Immature natural killer cell (primary cell): Measurements from ENCODE around the gene CD74. TPM values are rescaled to one million over a fixed set of nuclear protein-coding genes. Genes with fewer than 3 reads are reported as not detected.

ENCODE experiments used
- DNase-seq, 3 donors: peaks; one replicate each; pipeline ENCODE4 v3.0.0; 2022; ENCODE audit warnings: mixed read lengths in 1 of 3
- H3K27ac Mint-ChIP-seq, 6 donors: one replicate each; pipeline ENCODE4 v1.8.0; 2020; ENCODE audit warnings: mixed read lengths in 6 of 6, mild to moderate bottlenecking in 5 of 6, inconsistent platforms in 4 of 6, moderate library complexity in 3 of 6
- H3K27me3 Mint-ChIP-seq, 3 donors: one replicate each; pipeline ENCODE4 v1.8.0; 2020 to 2021; ENCODE audit warnings: low read depth in 3 of 3, mild to moderate bottlenecking in 3 of 3, mixed read lengths in 3 of 3, moderate library complexity in 3 of 3, inconsistent platforms in 1 of 3
- H3K36me3 Mint-ChIP-seq, 3 donors: one replicate each; pipeline ENCODE4 v1.8.0; 2020; ENCODE audit warnings: mixed read lengths in 3 of 3, inconsistent platforms in 2 of 3, mild to moderate bottlenecking in 2 of 3
- H3K4me1 Mint-ChIP-seq, 2 donors: one replicate each; pipeline ENCODE4 v1.8.0; 2020; ENCODE audit warnings: inconsistent platforms in 2 of 2, mild to moderate bottlenecking in 2 of 2, mixed read lengths in 2 of 2, moderate library complexity in 1 of 2
- H3K4me3 Mint-ChIP-seq, 5 donors: one replicate each; pipeline ENCODE4 v1.8.0; 2020; ENCODE audit warnings: mild to moderate bottlenecking in 5 of 5, mixed read lengths in 5 of 5, inconsistent platforms in 3 of 5, moderate library complexity in 3 of 5
- H3K9me3 Mint-ChIP-seq, 6 donors: one replicate each; pipeline ENCODE4 v1.8.0; 2020; ENCODE audit warnings: mild to moderate bottlenecking in 6 of 6, mixed read lengths in 6 of 6, inconsistent platforms in 4 of 6, moderate library complexity in 3 of 6
- polyA plus RNA-seq, 3 donors: library from polyadenylated mRNA; unstranded; fragments of 300-500 nt; fragmentation: Illumina TruSeq; gene quantifications; one replicate each; pipeline ENCODE4 v1.2.3, GENCODE V29; 2021

CD74 gene
- polyA plus RNA-seq, 3 donors from 2014 or later, result 982 to 1,268 (median 1,061) TPM

- Mint-ChIP-seq H3K27me3 (peaks cover 0 to 10% (median 7%) of the 10 kb centered on the region in 3 donors), H3K9me3 (no peaks in the 10 kb centered on the region), H3K36me3 (peaks cover 18 to 39% (median 19%) of the 10 kb centered on the region in 3 donors), H3K4me3 (peak overlapping the region; percentile 91 to 100 (median 99)), H3K27ac (peak overlapping the region; percentile 99 to 100 (median 100)), H3K4me1 (peaks cover 39 to 46% of the 10 kb centered on the region in 2 donors)
- peak in 1 of 3 donors; percentile 7 for DNase-seq
Observed at GRCh38 chr5:150448952-150449516, 36.3 kb upstream of the CD74 start.

- peaks cover 0 to 10% (median 7%) of the 10 kb centered on the region in 3 donors for H3K27me3 Mint-ChIP-seq
- H3K9me3 Mint-ChIP-seq, result no peaks in the 10 kb centered on the region
- peak overlapping the region; percentile 91 to 100 (median 99) for H3K4me3 Mint-ChIP-seq
- peak overlapping the region; percentile 99 to 100 (median 100) for H3K27ac Mint-ChIP-seq
- H3K4me1 Mint-ChIP-seq, result peaks cover 41 to 46% of the 10 kb centered on the region in 2 donors
- DNase-seq, result no peak
- peaks cover 24 to 46% (median 24%) of the 10 kb centered on the region in 3 donors for H3K36me3 Mint-ChIP-seq
Observed at GRCh38 chr5:150448334-150448733, 35.6 kb upstream of the CD74 start.

GRCh38 chr5:150447188-150447587 is 34.5 kb upstream of the CD74 start:
- Mint-ChIP-seq H3K27ac (peak overlapping the region in 5 of 6 donors; percentile 45 to 100 (median 99)), H3K9me3 (no peaks in the 10 kb centered on the region), H3K36me3 (peaks cover 26 to 50% (median 26%) of the 10 kb centered on the region in 3 donors), H3K27me3 (peaks cover 0 to 10% (median 7%) of the 10 kb centered on the region in 3 donors), H3K4me3 (peak overlapping the region in 3 of 5 donors; percentile 45 to 99 (median 91)), H3K4me1 (peaks cover 41 to 46% of the 10 kb centered on the region in 2 donors)
- no peak for DNase-seq

- peaks cover 0 to 10% (median 7%) of the 10 kb centered on the region in 3 donors for H3K27me3 Mint-ChIP-seq
- no peak for DNase-seq
- no peaks in the 10 kb centered on the region for H3K9me3 Mint-ChIP-seq
- H3K4me3 Mint-ChIP-seq, result no peak overlapping the region
- H3K27ac Mint-ChIP-seq, result peak overlapping the region in 4 of 6 donors; percentile 42 to 81 (median 64)
- H3K4me1 Mint-ChIP-seq, result peaks cover 41 to 46% of the 10 kb centered on the region in 2 donors
- H3K36me3 Mint-ChIP-seq, result peaks cover 26 to 50% (median 26%) of the 10 kb centered on the region in 3 donors
Observed at GRCh38 chr5:150446583-150446982, 33.9 kb upstream of the CD74 start.

GRCh38 chr5:150446088-150446487 is 33.4 kb upstream of the CD74 start:
- peaks cover under 1 to 10% (median 7%) of the 10 kb centered on the region in 3 donors for H3K27me3 Mint-ChIP-seq
- peak overlapping the region in 5 of 6 donors; percentile 32 to 81 (median 54) for H3K27ac Mint-ChIP-seq
- peaks cover 26 to 50% (median 27%) of the 10 kb centered on the region in 3 donors for H3K36me3 Mint-ChIP-seq
- H3K4me3 Mint-ChIP-seq, result no peak overlapping the region
- DNase-seq, result no peak
- H3K9me3 Mint-ChIP-seq, result no peaks in the 10 kb centered on the region
- H3K4me1 Mint-ChIP-seq, result peaks cover 41 to 46% of the 10 kb centered on the region in 2 donors

- DNase-seq, result no peak
- Mint-ChIP-seq H3K4me3 (no peak overlapping the region), H3K27me3 (peaks cover 2 to 7% (median 5%) of the 10 kb centered on the region in 3 donors), H3K36me3 (peaks cover 26 to 50% (median 29%) of the 10 kb centered on the region in 3 donors), H3K4me1 (peaks cover 39 to 41% of the 10 kb centered on the region in 2 donors), H3K27ac (peak overlapping the region in 1 of 6 donors; percentile 79), H3K9me3 (no peaks in the 10 kb centered on the region)
Observed at GRCh38 chr5:150444770-150445169, 32.1 kb upstream of the CD74 start.

- Mint-ChIP-seq H3K4me3 (no peak overlapping the region), H3K36me3 (peaks cover 26 to 50% (median 29%) of the 10 kb centered on the region in 3 donors), H3K4me1 (peaks cover 29 to 32% of the 10 kb centered on the region in 2 donors), H3K27me3 (peaks cover 2 to 4% (median 3%) of the 10 kb centered on the region in 3 donors), H3K27ac (peak overlapping the region in 2 of 6 donors; percentile 25 to 55), H3K9me3 (no peaks in the 10 kb centered on the region)
- DNase-seq, result no peak
Observed at GRCh38 chr5:150443242-150444075, 30.7 kb upstream of the CD74 start.

DNA sequence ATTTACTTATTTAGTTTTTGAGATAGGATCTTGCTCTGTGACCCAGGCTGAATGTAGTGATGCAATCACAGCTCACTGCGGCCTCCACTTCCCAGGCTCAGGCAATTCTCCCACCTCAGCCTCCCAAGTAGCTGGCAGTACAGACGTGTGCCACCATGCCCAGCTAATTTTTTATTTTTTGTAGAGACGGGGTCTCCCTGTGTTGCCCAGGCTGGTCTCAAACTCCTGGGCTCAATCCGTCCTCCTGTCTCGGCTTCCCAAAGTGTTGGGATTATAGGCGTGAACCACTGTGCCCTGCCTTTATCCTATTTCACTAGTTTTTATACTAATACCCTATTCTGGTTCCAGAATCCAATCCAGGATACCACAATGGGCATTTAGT is 30.0 kb upstream of the CD74 start:
- Mint-ChIP-seq H3K4me3 (no peak overlapping the region), H3K9me3 (no peaks in the 10 kb centered on the region), H3K4me1 (peaks cover 22 to 24% of the 10 kb centered on the region in 2 donors), H3K36me3 (peaks cover 24 to 45% (median 27%) of the 10 kb centered on the region in 3 donors), H3K27ac (peak overlapping the region in 2 of 6 donors; percentile 34 to 55), H3K27me3 (peaks cover 2 to 3% (median 2%) of the 10 kb centered on the region in 3 donors)
- no peak for DNase-seq

DNA sequence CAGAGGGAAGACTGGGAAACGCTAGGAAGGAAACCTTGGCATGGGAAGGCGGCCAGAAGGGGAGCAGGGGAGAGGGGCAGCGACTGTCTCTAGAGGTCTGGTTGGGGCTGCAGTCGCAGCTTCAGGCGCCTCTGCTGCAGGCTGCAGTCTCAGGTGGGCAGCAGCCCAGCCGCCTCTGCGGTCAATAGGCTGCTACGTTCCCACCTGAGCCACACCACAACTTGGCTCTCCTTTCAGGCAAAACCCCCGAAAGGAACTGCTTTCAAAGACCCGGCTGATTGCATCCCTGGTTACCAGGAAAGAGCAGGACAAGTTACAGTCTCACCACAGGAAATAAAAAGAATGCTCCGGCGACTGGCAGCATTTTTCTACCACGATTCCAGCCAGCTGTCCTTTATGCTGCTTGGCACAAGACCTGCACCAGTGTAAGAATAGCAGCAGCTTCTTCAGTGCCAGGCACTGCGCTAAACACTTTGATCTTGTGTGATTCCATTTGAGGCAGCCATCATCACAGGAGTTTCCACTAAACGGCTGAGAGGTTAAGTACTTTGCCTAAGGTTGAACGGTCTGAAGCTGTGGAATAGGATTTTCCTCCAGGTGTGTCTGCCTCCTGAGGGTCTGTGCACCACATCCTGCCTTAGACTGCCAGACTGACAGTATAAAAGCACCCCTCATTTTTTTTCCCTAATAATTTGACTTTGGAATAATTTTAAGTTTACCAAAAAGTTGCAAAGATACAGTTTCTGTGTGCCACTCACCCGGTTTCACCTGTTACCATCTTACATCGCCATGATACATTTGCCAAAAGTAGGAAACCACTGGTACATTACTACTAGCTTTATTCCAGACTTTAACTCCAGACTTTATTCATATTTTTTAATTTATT is 29.3 kb upstream of the CD74 start:
- H3K27ac Mint-ChIP-seq, result peak overlapping the region in 2 of 6 donors; percentile 17 to 55
- H3K4me3 Mint-ChIP-seq, result no peak overlapping the region
- H3K36me3 Mint-ChIP-seq, result peaks cover 23 to 38% (median 26%) of the 10 kb centered on the region in 3 donors
- DNase-seq, result no peak
- H3K4me1 Mint-ChIP-seq, result peaks cover 15 to 18% of the 10 kb centered on the region in 2 donors
- no peaks in the 10 kb centered on the region for H3K9me3 Mint-ChIP-seq
- peaks cover 2 to 3% (median 2%) of the 10 kb centered on the region in 3 donors for H3K27me3 Mint-ChIP-seq

DNA sequence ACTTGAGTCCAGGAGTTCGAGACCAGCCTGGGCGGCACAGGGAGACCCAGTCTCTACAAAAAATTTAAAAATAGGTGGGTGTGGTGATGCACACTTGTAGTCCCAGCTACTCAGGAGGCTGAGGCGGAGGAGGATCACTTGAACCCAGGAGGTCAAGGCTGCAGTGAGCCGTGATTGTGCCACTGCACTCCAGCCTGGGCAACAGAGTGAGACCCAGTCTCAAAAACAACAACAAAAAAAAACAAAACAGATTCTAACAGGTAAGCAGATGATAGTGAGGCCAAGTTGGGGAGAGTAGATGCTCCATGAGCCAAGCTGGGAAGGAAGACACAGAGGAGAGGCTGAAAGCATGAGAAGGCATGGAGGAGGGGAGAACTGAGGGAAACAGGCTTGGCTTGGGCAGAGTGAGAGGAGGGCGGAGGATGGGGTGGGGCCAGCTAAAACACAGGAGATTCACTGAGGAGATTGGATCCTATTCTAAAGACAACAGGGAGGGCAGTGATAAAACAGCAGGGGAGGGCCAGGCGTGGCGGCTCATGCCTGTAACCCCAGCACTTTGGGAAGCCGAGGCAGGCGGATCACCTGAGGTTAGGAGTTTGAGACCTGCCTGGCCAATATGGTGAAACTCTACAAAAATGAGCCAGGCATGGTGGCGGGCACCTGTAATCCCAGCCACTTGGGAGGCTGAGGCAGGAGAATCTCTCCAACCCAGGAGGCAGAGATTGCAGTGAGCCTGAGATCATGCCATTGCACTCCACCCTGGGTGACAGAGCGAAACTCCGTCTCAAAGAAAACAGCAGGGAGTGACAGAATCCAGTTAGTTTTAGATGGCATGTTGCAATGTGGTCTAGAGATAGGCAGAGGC is 28.5 kb upstream of the CD74 start:
- Mint-ChIP-seq H3K27ac (peak overlapping the region in 2 of 6 donors; percentile 17 to 55), H3K4me3 (no peak overlapping the region), H3K27me3 (peaks cover 0 to 2% (median 1%) of the 10 kb centered on the region in 3 donors), H3K36me3 (peaks cover 16 to 29% (median 17%) of the 10 kb centered on the region in 3 donors), H3K9me3 (no peaks in the 10 kb centered on the region), H3K4me1 (peaks cover 8 to 12% of the 10 kb centered on the region in 2 donors)
- DNase-seq, result no peak

- H3K9me3 Mint-ChIP-seq, result no peaks in the 10 kb centered on the region
- H3K4me3 Mint-ChIP-seq, result no peak overlapping the region
- peaks cover 0 to 2% (median 1%) of the 10 kb centered on the region in 3 donors for H3K27me3 Mint-ChIP-seq
- H3K27ac Mint-ChIP-seq, result no peak overlapping the region
- no peak for DNase-seq
- H3K36me3 Mint-ChIP-seq, result peaks cover 8 to 11% (median 11%) of the 10 kb centered on the region in 3 donors
- peaks cover 8 to 9% of the 10 kb centered on the region in 2 donors for H3K4me1 Mint-ChIP-seq
Observed at GRCh38 chr5:150438873-150439546, 26.3 kb upstream of the CD74 start.
